Stimulated activated CD4-positive, alpha-beta T cell treated with anti-CD3 and anti-CD28 coated beads, Interleukin-4, amount 100 ng/mL, for 24 hours (primary cell): ENCODE results near the gene CLCA4.

Source experiments
- DNase-seq: peaks from one replicate; pipeline ENCODE4 v3.0.0-alpha.2; 2020

The CLCA4 gene

GRCh38 chr1:86621286-86621685 lies 74.4 kb downstream of the CLCA4 start:
- DNase-seq = no peak
